IMR-90 (cell line): Measurements from ENCODE around the gene TMA7. TPM values are rescaled to one million over a fixed set of nuclear protein-coding genes. Genes with fewer than 3 reads are reported as not detected.

Experiments used
- ATAC-seq: fragments of 200-7000 bp; cut with Tn5 transposase; 2 replicates; pipeline ENCODE4 v1.9.1; 2020; ENCODE audit warnings: low read depth, mild to moderate bottlenecking, moderate library complexity
- BruUV-seq: library from RNA; stranded (reverse); fragments of 400-500 nt; replicated peaks from 2 replicates; lab custom pipeline; 2021; lab: Mats Ljungman, UMichigan
- CTCF ChIA-PET: fragments of 300-600 bp; formaldehyde crosslinking; extraction: SDS; loops from one replicate; lab custom pipeline; 2021; ENCODE audit warnings: antibody characterized with exemption; lab: Yijun Ruan, JAX
- POLR2A ChIA-PET: fragments of 300-600 bp; sonication (Branson Sonifier 250); formaldehyde crosslinking; loops from one replicate; lab custom pipeline; 2022; ENCODE audit warnings: antibody characterized with exemption; ENCODE audit not compliant: unreplicated experiment; lab: Charles Lee
- DNase-seq: peaks from one replicate; pipeline ENCODE4 v3.0.0; 2013
- H2AFZ ChIP-seq: replicated peaks from 2 replicates; pipeline ENCODE3; 2013; ENCODE audit warnings: low read length, mild to moderate bottlenecking; ENCODE audit not compliant: poor library complexity
- H2AK5ac ChIP-seq: 2 replicates; pipeline ENCODE4 v1.6.1; 2013; ENCODE audit warnings: low read depth, low read length, inconsistent platforms
- H2AK9ac ChIP-seq: replicated peaks from 2 replicates; pipeline ENCODE3; 2013; ENCODE audit warnings: mild to moderate bottlenecking, low read depth, low read length, moderate library complexity; ENCODE audit not compliant: poor library complexity
- H2BK120ac ChIP-seq: 2 replicates; pipeline ENCODE4 v1.6.1; 2013; ENCODE audit warnings: low read depth, low read length, inconsistent platforms
- H2BK15ac ChIP-seq: 3 replicates; pipeline ENCODE4 v1.6.1; 2013; ENCODE audit warnings: low read depth, low read length, inconsistent platforms
- H2BK20ac ChIP-seq: 2 replicates; pipeline ENCODE4 v1.6.1; 2013; ENCODE audit warnings: low read depth, mild to moderate bottlenecking, inconsistent platforms, low read length, moderate library complexity
- H2BK5ac ChIP-seq: 2 replicates; pipeline ENCODE4 v1.6.1; 2013; ENCODE audit warnings: mild to moderate bottlenecking, low read depth, low read length, inconsistent platforms; ENCODE audit not compliant: poor library complexity, severe bottlenecking
- H3K14ac ChIP-seq: replicated peaks from 2 replicates; pipeline ENCODE4 v1.6.1; 2013; ENCODE audit warnings: low read depth, low read length, inconsistent platforms
- H3K18ac ChIP-seq: 2 replicates; pipeline ENCODE4 v1.6.1; 2013; ENCODE audit warnings: low read depth, low read length, control low read depth
- H3K23ac ChIP-seq: 2 replicates; pipeline ENCODE4 v1.6.1; 2013; ENCODE audit warnings: low read depth, low read length, inconsistent platforms
- H3K27ac ChIP-seq: 2 replicates; pipeline ENCODE4 v1.5.1; 2013; ENCODE audit warnings: mild to moderate bottlenecking, control low read depth, low read length; ENCODE audit not compliant: insufficient read depth
- H3K27me3 ChIP-seq: 2 replicates; pipeline ENCODE4 v1.6.1; 2013; ENCODE audit warnings: low read length; ENCODE audit not compliant: control insufficient read depth, insufficient read depth
- H3K36me3 ChIP-seq: 2 replicates; pipeline ENCODE4 v1.6.1; 2013; ENCODE audit warnings: low read length, mixed read lengths; ENCODE audit not compliant: control insufficient read depth, insufficient read depth
- H3K4ac ChIP-seq: 2 replicates; pipeline ENCODE4 v1.6.1; 2013; ENCODE audit warnings: low read depth, low read length, inconsistent platforms
- H3K4me1 ChIP-seq: 2 replicates; pipeline ENCODE4 v1.6.1; 2013; ENCODE audit warnings: low read length, mixed read lengths; ENCODE audit not compliant: control insufficient read depth, insufficient read depth
- H3K4me2 ChIP-seq: 2 replicates; pipeline ENCODE4 v1.6.1; 2013; ENCODE audit warnings: low read depth, mild to moderate bottlenecking, control low read depth, low read length, moderate library complexity
- H3K4me3 ChIP-seq: 2 replicates; pipeline ENCODE4 v1.5.1; 2013; ENCODE audit warnings: low read depth, mild to moderate bottlenecking, control low read depth, low read length, moderate library complexity; ENCODE audit not compliant: insufficient read depth
- H3K56ac ChIP-seq: 2 replicates; pipeline ENCODE4 v1.6.1; 2013; ENCODE audit warnings: low read length, inconsistent platforms; ENCODE audit not compliant: insufficient read depth; ENCODE audit errors: extremely low read depth
- H3K79me1 ChIP-seq, 2 experiments: 2 replicates each; pipeline ENCODE4 v1.6.1; 2013; ENCODE audit warnings: low read length in 2 of 2, inconsistent platforms in 1 of 2, low read depth in 1 of 2
- H3K9ac ChIP-seq: 2 replicates; pipeline ENCODE4 v1.6.1; 2013; ENCODE audit warnings: low read depth, low read length, control low read depth
- H3K9me1 ChIP-seq: 2 replicates; pipeline ENCODE4 v1.6.1; 2013; ENCODE audit warnings: low read length, inconsistent platforms; ENCODE audit not compliant: insufficient read depth
- H3K9me3 ChIP-seq: 2 replicates; pipeline ENCODE4 v1.6.1; 2013; ENCODE audit warnings: low read length; ENCODE audit not compliant: control insufficient read depth, insufficient read depth
- H4K20me1 ChIP-seq: 2 replicates; pipeline ENCODE4 v1.6.1; 2013; ENCODE audit warnings: low read length, inconsistent platforms; ENCODE audit not compliant: insufficient read depth
- H4K5ac ChIP-seq: 2 replicates; pipeline ENCODE4 v1.6.1; 2013; ENCODE audit warnings: mild to moderate bottlenecking, low read depth, low read length, control low read depth
- H4K8ac ChIP-seq, 2 experiments: 2 replicates each; pipeline ENCODE4 v1.6.1; 2013; ENCODE audit warnings: low read depth in 2 of 2, low read length in 2 of 2, control low read depth in 1 of 2, inconsistent platforms in 1 of 2
- H4K91ac ChIP-seq: 2 replicates; pipeline ENCODE4 v1.6.1; 2013; ENCODE audit warnings: low read depth, low read length, inconsistent platforms; ENCODE audit not compliant: insufficient read depth
- CEBPB ChIP-seq: IDR thresholded peaks from 2 replicates; pipeline ENCODE4 v1.6.1; 2012; ENCODE audit warnings: low read depth, low read length, improper control_type of control experiment
- MAFK ChIP-seq: IDR thresholded peaks from 2 replicates; pipeline ENCODE4 v1.6.1; 2012; ENCODE audit warnings: low read depth, low read length, improper control_type of control experiment
- NFE2L2 ChIP-seq: fragments of 150-350 bp; IDR thresholded peaks from 2 replicates; pipeline ENCODE4 v1.6.1; 2016; ENCODE audit warnings: low read depth, mild to moderate bottlenecking, low read length
- POLR2A ChIP-seq: IDR thresholded peaks from 2 replicates; pipeline ENCODE4 v1.6.1; 2012; ENCODE audit warnings: mild to moderate bottlenecking, low read depth, low read length
- RFX5 ChIP-seq: IDR thresholded peaks from 2 replicates; pipeline ENCODE4 v1.8.0; 2012; ENCODE audit warnings: low read depth, mild to moderate bottlenecking, low read length, moderate library complexity
- SMC3 ChIP-seq: fragments of 150-350 bp; IDR thresholded peaks from 2 replicates; pipeline ENCODE4 v1.6.1; 2016; ENCODE audit warnings: low read depth, mild to moderate bottlenecking, antibody characterized with exemption, low read length, moderate library complexity
- WGBS, 2 experiments: methylation state at CpG; one replicate each; pipeline versions ENCODE4 v1.1.5 to v1.1.7; 2013; ENCODE audit warnings: missing lambda C conversion rate in 2 of 2; ENCODE audit not compliant: insufficient read length in 1 of 2; ENCODE audit errors: extremely low coverage in 2 of 2; 5-methylcytosine and 5-hydroxymethylcytosine counted together
- dilution Hi-C: fragments of 300-500 bp; cut with HindIII; formaldehyde crosslinking; loops from one replicate; pipeline ENCODE4 v1.14.3; 2018; ENCODE audit warnings: low sequenced_read_pairs; ENCODE audit not compliant: unreplicated experiment
- in situ Hi-C: fragments of 300-500 bp; cut with MboI; formaldehyde crosslinking; loops from 3 replicates; pipeline ENCODE4 v1.14.3; 2019; ENCODE audit warnings: low sequenced_read_pairs, inconsistent platforms, mixed read lengths
- intact Hi-C: fragments of 100-400 bp; cut with micrococcal nuclease; formaldehyde crosslinking; loops from 2 replicates; pipeline ENCODE4 v1.10.0; 2022
- polyA plus RNA-seq, 3 experiments: library from polyadenylated mRNA; depleted of rRNA; stranded (reverse); fragments of >200 nt; gene quantifications; 2 replicates each; pipeline ENCODE4 v1.2.3, GENCODE V29; 2012; ENCODE audit warnings: low replicate concordance in 1 of 3
- total RNA-seq: library from RNA; depleted of rRNA; stranded (reverse); fragments of >200 nt; gene quantifications from 2 replicates; pipeline ENCODE4 v1.2.3, GENCODE V29; 2012
- TF ChIP-seq, protein P1 (sequence below): fragments of 150-350 bp; IDR thresholded peaks from 2 replicates; pipeline ENCODE4 v1.6.1; 2016; ENCODE audit warnings: low read depth, mild to moderate bottlenecking, low read length, moderate library complexity, borderline replicate concordance

TMA7 gene
- total and polyA plus RNA-seq, 2 of the 4 experiments (the other 2 are of a cell fraction), result 81.9 to 240 TPM

DNA sequence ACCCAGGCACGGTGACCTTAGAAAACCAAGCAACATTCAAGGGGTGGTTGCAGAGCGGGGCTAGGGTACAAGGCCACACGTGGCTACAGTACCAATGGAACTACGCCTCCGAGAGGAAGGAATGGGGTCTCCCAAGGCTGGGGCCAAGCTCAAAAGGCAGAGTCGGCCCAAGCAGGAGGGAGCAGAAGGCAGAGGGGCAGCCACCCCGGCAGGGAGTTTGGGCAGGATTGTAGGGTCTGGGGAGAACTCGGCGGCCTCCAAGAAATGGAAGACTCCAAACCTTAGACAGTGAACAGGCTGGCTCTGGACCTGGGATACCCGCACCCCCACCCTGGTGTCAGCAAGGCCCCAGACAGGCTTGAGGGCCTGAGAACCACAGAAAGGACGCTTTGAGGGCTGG, 35.1 kb downstream of the TMA7 start:
- no peak overlapping the region for H3K56ac ChIP-seq
- no peaks in the 10 kb centered on the region; the same call in 1 of the 2 replicates for H4K20me1 ChIP-seq
- H2BK15ac ChIP-seq, result no peak overlapping the region
- H4K5ac ChIP-seq, result no peak overlapping the region
- H2BK20ac ChIP-seq, result no peak overlapping the region
- H3K79me1 ChIP-seq, result peaks cover 4 to 30% of the 10 kb centered on the region in 2 experiments
- peaks cover 6% of the 10 kb centered on the region for H3K4me1 ChIP-seq
- no peak overlapping the region for H3K14ac ChIP-seq
- DNase-seq, result no peak
- H3K9me1 ChIP-seq, result peaks cover 8% of the 10 kb centered on the region; the same call in 1 of the 2 replicates
- H2BK120ac ChIP-seq, result no peak overlapping the region
- ChIA-PET POLR2A (no interaction called here), CTCF (no interaction called here)
- H3K4ac ChIP-seq, result no peak overlapping the region
- WGBS, 2 experiments, result 59% methylated on average over 4 of the region's 11 CpGs; no CpG with 5 or more reads in 1 of the 2 experiments
- no TSS peak for BruUV-seq
- no peak overlapping the region for H3K27ac ChIP-seq
- no peak overlapping the region for H2AFZ ChIP-seq
- H3K23ac ChIP-seq, result no peak overlapping the region
- TF ChIP-seq RFX5 (no peak), MAFK (no peak), SMC3 (no peak), CEBPB (no peak), NFE2L2 (no peak), POLR2A (no peak)
- TF ChIP-seq, protein P1, sequence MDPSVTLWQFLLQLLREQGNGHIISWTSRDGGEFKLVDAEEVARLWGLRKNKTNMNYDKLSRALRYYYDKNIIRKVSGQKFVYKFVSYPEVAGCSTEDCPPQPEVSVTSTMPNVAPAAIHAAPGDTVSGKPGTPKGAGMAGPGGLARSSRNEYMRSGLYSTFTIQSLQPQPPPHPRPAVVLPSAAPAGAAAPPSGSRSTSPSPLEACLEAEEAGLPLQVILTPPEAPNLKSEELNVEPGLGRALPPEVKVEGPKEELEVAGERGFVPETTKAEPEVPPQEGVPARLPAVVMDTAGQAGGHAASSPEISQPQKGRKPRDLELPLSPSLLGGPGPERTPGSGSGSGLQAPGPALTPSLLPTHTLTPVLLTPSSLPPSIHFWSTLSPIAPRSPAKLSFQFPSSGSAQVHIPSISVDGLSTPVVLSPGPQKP, result no peak
- ATAC-seq, result no peak
- H2BK5ac ChIP-seq, result no peak overlapping the region
- H4K91ac ChIP-seq, result no peak overlapping the region
- no peaks in the 10 kb centered on the region for H3K27me3 ChIP-seq
- H2AK5ac ChIP-seq, result no peak overlapping the region
- intact Hi-C loops, result no loop called here
- no peaks in the 10 kb centered on the region for H3K9me3 ChIP-seq
- H3K4me3 ChIP-seq, result no peak overlapping the region
- no peak overlapping the region for H3K9ac ChIP-seq
- H3K18ac ChIP-seq, result no peak overlapping the region
- H2AK9ac ChIP-seq, result no peak overlapping the region
- H4K8ac ChIP-seq, result no peak overlapping the region
- H3K4me2 ChIP-seq, result no peak overlapping the region
- H3K36me3 ChIP-seq, result peaks cover 8% of the 10 kb centered on the region; the same call in 1 of the 2 replicates
- in situ Hi-C loops, result no loop called here
- dilution Hi-C loops, result no loop called here
